Stimulated activated CD4-positive, alpha-beta T cell treated with anti-CD3 and anti-CD28 coated beads, TNF-alpha, amount 100 ng/mL, for 4 hours (primary cell): ENCODE measurements around the gene OXTR.
"Not testable (repeated sequence)": the region's sequence is repeated elsewhere in the genome, so short reads cannot be mapped to it uniquely, and the experiment has no call there.

ENCODE experiments used
- DNase-seq, 3 experiments: peaks; one replicate each; pipeline ENCODE4 v3.0.0-alpha.2; 2020; ENCODE audit warnings: low read depth in 3 of 3

Gene OXTR

GRCh38 chr3:8741581-8742261, 27.7 kb downstream of the OXTR start:
- no peak for DNase-seq

- no peak for DNase-seq
Measured at GRCh38 chr3:8739757-8740504, 29.5 kb downstream of the OXTR start.

GRCh38 chr3:8738639-8739038, 30.8 kb downstream of the OXTR start:
- no peak for DNase-seq

- no peak for DNase-seq
Measured at GRCh38 chr3:8737823-8738222, 31.6 kb downstream of the OXTR start.

- no peak for DNase-seq
Measured at GRCh38 chr3:8737301-8737700, 32.1 kb downstream of the OXTR start.

GRCh38 chr3:8736436-8736835, 33.0 kb downstream of the OXTR start:
- DNase-seq, result no peak

- DNase-seq, result no peak
Measured at GRCh38 chr3:8734908-8735307, 34.5 kb downstream of the OXTR start.

- no peak for DNase-seq
Measured at GRCh38 chr3:8734137-8734878, 35.1 kb downstream of the OXTR start.

- DNase-seq, result no peak
Measured at GRCh38 chr3:8733332-8734094, 35.9 kb downstream of the OXTR start, which contains the start of gene CAV3. TSS of gene CAV3 (plus strand) at chr3:8733802. CDS start at chr3:8733877, 75 bp downstream.

GRCh38 chr3:8732413-8732812, 37.0 kb downstream of the OXTR start:
- DNase-seq, result no peak

- DNase-seq, result no peak
Measured at GRCh38 chr3:8730656-8731055, 38.8 kb downstream of the OXTR start.

GRCh38 chr3:8729479-8729878, 39.9 kb downstream of the OXTR start:
- no peak for DNase-seq

- DNase-seq, result no peak
Measured at GRCh38 chr3:8727605-8728512, 41.6 kb downstream of the OXTR start.

GRCh38 chr3:8724108-8724752, 45.2 kb downstream of the OXTR start:
- DNase-seq, result no peak

GRCh38 chr3:8723612-8724011, 45.8 kb downstream of the OXTR start:
- no peak for DNase-seq

GRCh38 chr3:8722808-8723207, 46.6 kb downstream of the OXTR start:
- no peak for DNase-seq

- DNase-seq, result not testable (repeated sequence)
Measured at GRCh38 chr3:8715757-8716156, 53.7 kb downstream of the OXTR start.

GRCh38 chr3:8713901-8714759, 55.3 kb downstream of the OXTR start:
- DNase-seq, result no peak

GRCh38 chr3:8712908-8713255, 56.5 kb downstream of the OXTR start:
- no peak for DNase-seq
